ENCODE results near the gene TMEM273.

Gene TMEM273

DNA sequence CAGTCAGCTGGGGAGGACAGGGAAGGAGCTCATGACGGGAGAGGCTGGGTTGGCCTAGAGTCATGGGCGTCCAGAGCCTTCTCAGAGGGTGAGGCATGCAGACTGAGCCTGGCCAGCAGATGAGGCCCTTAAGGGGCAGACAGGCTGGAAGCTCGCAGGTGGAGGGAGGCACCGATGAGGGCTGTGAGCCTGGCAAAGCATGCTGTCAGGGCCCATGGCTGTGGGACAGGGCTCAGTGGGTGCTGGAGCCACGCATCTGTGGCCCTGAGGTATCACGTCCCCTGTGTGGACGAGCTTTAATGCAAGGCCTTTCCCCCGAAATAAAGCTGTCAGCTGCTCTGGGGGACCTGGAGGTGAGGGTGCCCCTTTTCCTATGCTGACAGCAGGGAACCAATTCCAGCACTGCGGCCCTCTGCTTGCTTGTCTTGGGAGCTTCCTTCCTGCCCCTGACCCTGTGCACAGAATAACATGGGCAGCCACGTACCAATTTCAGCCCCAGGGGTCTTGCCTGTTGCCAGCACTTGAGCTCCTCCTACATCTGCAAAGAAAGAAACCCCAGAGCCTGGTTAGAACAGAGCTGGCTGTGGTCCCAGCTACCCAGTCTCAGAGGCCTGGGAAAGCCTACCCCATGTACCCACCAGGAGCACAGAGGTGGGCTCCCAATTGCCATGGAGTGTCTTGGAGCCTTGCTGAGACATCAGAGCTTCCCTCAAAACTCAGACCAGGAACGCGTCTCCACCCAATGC is 20.6 kb downstream of the TMEM273 start:
- Histone ChIP-seq H3K9me3 (ENCODE audit: control insufficient read depth in 1 of 2, low read length in 2 of 2) (no peaks in the 10 kb centered on the region), H3K4me3 (ENCODE audit: low read depth in 1 of 2, low read length in 2 of 2) (no peak overlapping the region), H3K36me3 (ENCODE audit: control insufficient read depth in 1 of 2, insufficient read depth in 2 of 2, low read length in 2 of 2) (no peaks in the 10 kb centered on the region), H3K27ac (ENCODE audit: low read length) (no peak overlapping the region), H3K4me1 (ENCODE audit: control insufficient read depth in 1 of 2, insufficient read depth in 2 of 2, low read length in 2 of 2) (no peaks in the 10 kb centered on the region), H3K27me3 (ENCODE audit: low read depth, low read length) (no peaks in the 10 kb centered on the region)

DNA sequence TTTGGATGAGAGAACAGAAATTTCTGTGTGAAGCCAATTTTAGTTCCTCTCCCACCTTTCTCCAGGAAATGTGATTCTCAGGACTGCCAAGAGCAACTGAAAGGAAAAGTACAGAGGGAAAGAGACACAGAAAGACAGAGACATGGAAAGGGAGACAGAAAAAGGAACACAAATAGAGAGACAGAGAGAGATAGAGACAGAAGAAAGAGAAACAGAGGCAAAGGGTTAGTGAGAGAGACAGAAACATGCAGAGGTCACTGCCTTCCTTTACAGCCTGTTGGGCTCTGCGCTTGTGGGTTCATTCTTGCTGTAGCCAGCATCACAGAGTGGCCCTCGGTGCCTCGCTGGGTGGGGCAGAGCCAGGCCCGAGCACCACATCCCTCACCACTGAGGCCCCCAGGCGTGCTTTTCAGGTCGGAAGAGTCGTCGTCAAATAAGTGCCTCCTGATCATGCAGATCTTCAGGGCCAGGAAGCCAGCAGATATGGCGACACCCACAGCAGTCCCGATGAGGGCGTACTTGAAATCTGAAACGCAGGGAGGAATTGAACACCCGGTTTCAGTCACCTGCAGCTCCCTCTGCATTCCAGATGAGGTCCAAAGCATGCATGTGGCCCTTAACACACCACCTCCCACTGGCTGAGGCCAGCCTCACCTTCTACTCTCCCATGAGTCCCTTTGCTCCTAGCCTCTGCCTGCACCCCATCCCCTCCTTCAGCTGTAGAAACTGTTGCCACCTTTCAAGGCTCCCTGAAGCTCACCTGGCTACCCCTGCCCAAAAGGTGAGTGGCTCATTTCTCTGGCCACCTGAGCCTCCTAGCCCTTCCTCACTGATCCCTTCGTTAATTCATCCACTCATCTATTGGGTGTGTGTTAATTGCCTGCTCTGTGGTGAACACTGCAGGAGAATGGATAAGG is 21.4 kb downstream of the TMEM273 start:
- H3K36me3 ChIP-seq (ENCODE audit: control insufficient read depth in 1 of 2, insufficient read depth in 2 of 2, low read length in 2 of 2), result no peaks in the 10 kb centered on the region
- H3K27ac ChIP-seq (ENCODE audit: low read length), result no peak overlapping the region
- H3K9me3 ChIP-seq (ENCODE audit: control insufficient read depth in 1 of 2, low read length in 2 of 2), result no peaks in the 10 kb centered on the region
- no peaks in the 10 kb centered on the region for H3K4me1 ChIP-seq (ENCODE audit: control insufficient read depth in 1 of 2, insufficient read depth in 2 of 2, low read length in 2 of 2)
- no peak overlapping the region for H3K4me3 ChIP-seq (ENCODE audit: low read depth in 1 of 2, low read length in 2 of 2)
- no peaks in the 10 kb centered on the region for H3K27me3 ChIP-seq (ENCODE audit: low read depth, low read length)

DNA sequence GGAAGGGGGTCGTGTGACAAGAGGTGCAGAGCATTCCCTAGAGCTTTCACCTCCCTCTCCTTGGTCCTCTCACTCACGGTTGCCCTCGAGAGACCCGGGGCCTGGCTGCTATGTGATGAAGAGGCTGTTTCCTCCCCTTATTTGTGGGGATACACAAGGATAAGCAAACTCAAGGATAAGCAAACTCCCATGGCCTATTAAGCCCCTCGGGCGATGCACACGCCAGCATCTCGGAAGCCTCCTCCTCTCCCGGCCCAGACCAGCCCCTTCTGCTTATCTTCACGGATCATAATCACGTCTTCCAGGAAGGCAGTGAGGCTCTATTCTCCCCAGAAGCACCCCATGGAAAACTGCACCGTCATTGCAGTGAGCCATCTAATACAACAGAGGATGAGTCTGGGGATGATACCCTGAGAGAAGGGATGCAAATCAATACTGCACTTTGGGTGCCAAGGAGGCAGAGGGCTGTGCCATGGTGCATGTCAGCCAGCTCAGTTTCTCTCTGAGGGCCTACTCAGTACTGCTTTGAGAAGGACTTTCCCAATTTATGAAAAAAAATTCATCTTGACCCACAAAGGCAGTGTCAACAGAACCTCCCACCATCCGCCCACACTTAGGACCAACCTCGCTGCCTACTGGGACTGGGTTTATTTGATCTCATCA is 22.2 kb downstream of the TMEM273 start:
- Histone ChIP-seq H3K4me1 (ENCODE audit: control insufficient read depth in 1 of 2, insufficient read depth in 2 of 2, low read length in 2 of 2) (no peaks in the 10 kb centered on the region), H3K4me3 (ENCODE audit: low read depth in 1 of 2, low read length in 2 of 2) (no peak overlapping the region), H3K27ac (ENCODE audit: low read length) (no peak overlapping the region), H3K9me3 (ENCODE audit: control insufficient read depth in 1 of 2, low read length in 2 of 2) (no peaks in the 10 kb centered on the region), H3K27me3 (ENCODE audit: low read depth, low read length) (no peaks in the 10 kb centered on the region), H3K36me3 (ENCODE audit: control insufficient read depth in 1 of 2, insufficient read depth in 2 of 2, low read length in 2 of 2) (no peaks in the 10 kb centered on the region)

DNA sequence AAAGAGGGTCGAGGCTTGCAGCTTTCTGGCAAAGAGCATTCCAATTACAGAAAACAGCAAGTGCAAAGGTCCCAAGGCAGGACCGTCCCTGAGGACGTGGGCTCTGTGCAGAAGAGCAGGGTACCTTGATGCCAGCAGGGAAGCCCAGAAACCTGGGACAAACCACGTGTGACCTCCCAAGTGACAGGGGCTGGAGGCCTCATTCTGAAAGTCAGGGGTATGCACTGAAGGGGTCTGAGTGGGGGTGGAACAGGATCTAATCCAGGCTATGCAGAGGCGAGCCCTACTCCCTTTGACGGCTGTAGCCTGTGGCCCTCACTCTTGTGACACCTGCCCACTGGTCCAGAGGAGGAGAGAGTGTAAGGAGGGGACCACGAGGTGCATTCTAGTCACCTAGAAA is 22.9 kb downstream of the TMEM273 start:
- Histone ChIP-seq H3K36me3 (ENCODE audit: control insufficient read depth in 1 of 2, insufficient read depth in 2 of 2, low read length in 2 of 2) (no peaks in the 10 kb centered on the region), H3K4me1 (ENCODE audit: control insufficient read depth in 1 of 2, insufficient read depth in 2 of 2, low read length in 2 of 2) (no peaks in the 10 kb centered on the region), H3K4me3 (ENCODE audit: low read depth in 1 of 2, low read length in 2 of 2) (no peak overlapping the region), H3K9me3 (ENCODE audit: control insufficient read depth in 1 of 2, low read length in 2 of 2) (no peaks in the 10 kb centered on the region), H3K27ac (ENCODE audit: low read length) (no peak overlapping the region), H3K27me3 (ENCODE audit: low read depth, low read length) (no peaks in the 10 kb centered on the region)

DNA sequence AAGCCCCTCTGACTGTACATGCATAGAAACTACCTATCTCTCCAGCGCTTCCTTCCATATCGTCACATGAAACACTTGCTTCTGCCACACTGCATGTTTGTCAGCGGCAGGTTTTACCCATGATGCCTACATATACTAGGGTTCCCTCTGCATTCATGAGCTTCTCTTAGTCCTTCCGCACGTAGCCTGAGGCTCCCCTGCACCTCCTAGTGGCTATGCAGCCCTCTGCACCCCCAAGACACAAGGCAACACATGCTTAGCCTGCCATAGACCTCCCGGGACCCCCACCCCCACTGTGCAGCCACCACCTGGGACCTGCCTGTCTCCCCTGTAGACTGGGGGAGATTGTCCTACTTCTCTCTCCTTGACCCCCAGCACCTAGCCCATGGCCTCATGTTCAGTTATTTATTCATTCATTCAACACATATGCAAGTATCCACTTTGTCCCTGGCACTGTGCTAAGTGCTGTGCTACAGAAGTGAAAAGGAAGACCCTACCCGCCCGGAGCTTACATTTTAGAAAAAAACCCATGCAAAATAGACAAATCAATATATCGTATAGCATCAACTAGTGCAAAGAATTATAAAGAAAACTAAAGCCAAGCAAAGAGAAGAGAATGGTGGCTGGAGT is 23.5 kb downstream of the TMEM273 start:
- H3K4me3 ChIP-seq (ENCODE audit: low read depth in 1 of 2, low read length in 2 of 2), result no peak overlapping the region
- H3K9me3 ChIP-seq (ENCODE audit: control insufficient read depth in 1 of 2, low read length in 2 of 2), result no peaks in the 10 kb centered on the region
- H3K27me3 ChIP-seq (ENCODE audit: low read depth, low read length), result no peaks in the 10 kb centered on the region
- no peak overlapping the region for H3K27ac ChIP-seq (ENCODE audit: low read length)
- no peaks in the 10 kb centered on the region for H3K36me3 ChIP-seq (ENCODE audit: control insufficient read depth in 1 of 2, insufficient read depth in 2 of 2, low read length in 2 of 2)
- H3K4me1 ChIP-seq (ENCODE audit: control insufficient read depth in 1 of 2, insufficient read depth in 2 of 2, low read length in 2 of 2), result no peaks in the 10 kb centered on the region

DNA sequence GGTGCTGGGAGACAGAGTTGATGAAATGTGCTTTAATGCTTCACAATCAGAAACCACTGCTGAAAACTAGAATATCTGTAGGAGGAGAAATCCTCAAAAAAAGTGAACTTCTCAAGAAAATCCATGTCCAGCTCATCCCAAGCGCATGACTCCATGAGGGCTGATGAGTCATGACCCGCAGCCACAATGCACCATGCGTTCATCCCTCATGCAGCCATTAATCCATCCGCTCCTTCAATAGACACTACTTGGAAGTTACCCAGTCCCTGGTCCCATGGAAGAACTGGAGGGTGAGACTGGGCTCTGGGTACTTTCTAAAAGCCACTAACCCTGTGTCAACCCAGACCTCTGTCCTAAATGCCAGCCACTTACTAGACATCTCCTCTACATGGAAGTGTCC is 24.4 kb downstream of the TMEM273 start:
- Histone ChIP-seq H3K9me3 (ENCODE audit: control insufficient read depth in 1 of 2, low read length in 2 of 2) (no peaks in the 10 kb centered on the region), H3K36me3 (ENCODE audit: control insufficient read depth in 1 of 2, insufficient read depth in 2 of 2, low read length in 2 of 2) (no peaks in the 10 kb centered on the region), H3K27ac (ENCODE audit: low read length) (no peak overlapping the region), H3K27me3 (ENCODE audit: low read depth, low read length) (no peaks in the 10 kb centered on the region), H3K4me3 (ENCODE audit: low read depth in 1 of 2, low read length in 2 of 2) (no peak overlapping the region), H3K4me1 (ENCODE audit: control insufficient read depth in 1 of 2, insufficient read depth in 2 of 2, low read length in 2 of 2) (no peaks in the 10 kb centered on the region)

DNA sequence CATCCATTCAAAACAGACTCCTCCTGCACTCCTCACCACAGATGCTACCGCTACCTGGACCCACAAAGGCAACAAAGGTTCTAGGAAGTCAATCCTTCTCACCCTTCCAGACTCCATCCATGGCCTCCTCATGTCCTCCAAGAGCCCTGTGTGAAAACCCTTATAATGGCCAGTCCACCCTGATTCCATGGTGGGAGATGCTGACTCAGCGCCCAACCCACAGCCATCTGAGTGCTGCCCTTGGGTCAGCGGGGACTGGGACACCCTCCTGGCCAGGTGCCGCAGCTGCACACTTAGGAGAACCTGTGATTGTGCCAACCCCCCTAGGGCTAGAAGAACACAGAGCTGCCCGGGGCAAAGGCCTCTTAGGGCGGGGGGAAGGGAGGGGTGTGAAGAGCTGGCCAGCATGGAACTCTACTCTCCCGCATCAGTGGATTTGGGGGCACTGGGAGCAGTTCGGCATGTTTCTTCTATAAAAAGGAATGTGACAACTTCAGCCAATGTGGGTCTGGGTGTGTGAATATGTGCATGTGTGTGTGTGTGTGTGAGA is 25.4 kb downstream of the TMEM273 start:
- no peaks in the 10 kb centered on the region for H3K9me3 ChIP-seq (ENCODE audit: control insufficient read depth in 1 of 2, low read length in 2 of 2)
- no peaks in the 10 kb centered on the region for H3K27me3 ChIP-seq (ENCODE audit: low read depth, low read length)
- no peaks in the 10 kb centered on the region for H3K4me1 ChIP-seq (ENCODE audit: control insufficient read depth in 1 of 2, insufficient read depth in 2 of 2, low read length in 2 of 2)
- no peak overlapping the region for H3K4me3 ChIP-seq (ENCODE audit: low read depth in 1 of 2, low read length in 2 of 2)
- H3K27ac ChIP-seq (ENCODE audit: low read length), result no peak overlapping the region
- H3K36me3 ChIP-seq (ENCODE audit: control insufficient read depth in 1 of 2, insufficient read depth in 2 of 2, low read length in 2 of 2), result no peaks in the 10 kb centered on the region

DNA sequence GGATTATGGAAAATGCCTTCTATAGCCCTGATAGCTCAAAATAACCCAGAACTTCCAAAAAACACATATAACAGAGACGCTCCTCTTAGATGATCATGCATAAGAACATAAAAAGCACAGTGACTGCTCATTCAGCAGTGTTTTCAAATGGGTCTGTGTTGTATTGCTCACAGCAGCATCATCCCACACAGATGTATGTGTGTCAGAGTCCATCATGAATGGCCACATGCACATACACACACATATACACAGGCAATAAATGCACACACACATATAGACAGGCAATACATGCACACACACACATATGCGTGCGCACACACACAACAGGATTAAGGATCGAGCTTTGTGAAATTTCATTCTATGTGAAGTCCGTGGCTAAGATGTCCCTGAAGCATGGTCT is 26.1 kb downstream of the TMEM273 start:
- no peak overlapping the region for H3K27ac ChIP-seq (ENCODE audit: low read length)
- no peaks in the 10 kb centered on the region for H3K36me3 ChIP-seq (ENCODE audit: control insufficient read depth in 1 of 2, insufficient read depth in 2 of 2, low read length in 2 of 2)
- H3K27me3 ChIP-seq (ENCODE audit: low read depth, low read length), result no peaks in the 10 kb centered on the region
- H3K4me1 ChIP-seq (ENCODE audit: control insufficient read depth in 1 of 2, insufficient read depth in 2 of 2, low read length in 2 of 2), result no peaks in the 10 kb centered on the region
- H3K9me3 ChIP-seq (ENCODE audit: control insufficient read depth in 1 of 2, low read length in 2 of 2), result no peaks in the 10 kb centered on the region
- H3K4me3 ChIP-seq (ENCODE audit: low read depth in 1 of 2, low read length in 2 of 2), result no peak overlapping the region

DNA sequence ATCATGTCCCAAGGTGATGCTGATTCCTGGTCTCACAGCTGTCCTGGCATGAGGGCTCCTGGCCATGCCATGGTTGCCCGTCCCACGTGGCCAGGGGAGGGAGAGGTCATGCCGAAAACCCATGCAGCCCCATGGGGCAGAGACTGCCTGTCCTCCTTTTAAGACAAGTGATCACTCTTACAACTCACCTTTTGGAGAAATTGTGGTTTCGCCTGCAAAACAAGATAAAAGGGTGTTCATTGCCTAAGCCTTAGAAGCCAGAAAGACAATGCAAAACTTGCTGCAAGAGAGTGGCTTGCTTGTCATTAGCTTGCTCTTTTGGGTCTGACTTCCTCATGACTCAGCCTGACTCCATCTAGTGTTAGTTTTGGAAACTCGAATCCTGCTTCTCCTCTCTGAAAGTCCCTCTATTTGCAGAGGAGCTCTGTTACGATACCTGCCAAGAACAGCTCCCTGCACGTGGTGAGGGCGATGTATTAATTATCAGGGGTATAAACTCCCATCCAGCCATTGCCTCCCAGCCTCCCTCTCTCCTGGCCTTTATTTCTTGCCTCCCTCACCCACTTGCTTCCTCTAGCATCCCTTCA is 26.7 kb downstream of the TMEM273 start:
- Histone ChIP-seq H3K27ac (ENCODE audit: low read length) (no peak overlapping the region), H3K36me3 (ENCODE audit: control insufficient read depth in 1 of 2, insufficient read depth in 2 of 2, low read length in 2 of 2) (no peaks in the 10 kb centered on the region)

DNA sequence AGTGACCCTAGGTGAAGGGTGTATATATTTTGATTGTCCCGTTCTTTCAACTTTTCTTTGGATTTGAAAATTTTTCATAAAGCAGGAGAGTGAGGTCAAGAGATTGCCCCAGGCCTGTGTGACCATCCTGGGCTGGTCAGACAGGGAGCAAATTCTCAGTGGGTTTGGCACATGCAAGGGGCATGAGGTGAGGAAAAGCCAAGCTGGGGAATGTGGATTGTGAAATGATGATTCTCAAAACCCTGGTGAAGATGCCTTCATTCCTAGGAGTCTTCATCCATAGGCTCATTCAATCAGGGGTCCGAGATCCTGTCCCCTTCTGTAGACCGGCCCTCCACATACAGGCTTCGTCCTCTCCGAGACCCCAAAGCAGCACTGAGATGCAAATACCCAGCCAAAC is 27.4 kb downstream of the TMEM273 start:
- Histone ChIP-seq H3K36me3 (ENCODE audit: control insufficient read depth in 1 of 2, insufficient read depth in 2 of 2, low read length in 2 of 2) (no peaks in the 10 kb centered on the region), H3K9me3 (ENCODE audit: control insufficient read depth in 1 of 2, low read length in 2 of 2) (no peaks in the 10 kb centered on the region), H3K27me3 (ENCODE audit: low read depth, low read length) (no peaks in the 10 kb centered on the region), H3K27ac (ENCODE audit: low read length) (no peak overlapping the region), H3K4me1 (ENCODE audit: control insufficient read depth in 1 of 2, insufficient read depth in 2 of 2, low read length in 2 of 2) (no peaks in the 10 kb centered on the region), H3K4me3 (ENCODE audit: low read depth in 1 of 2, low read length in 2 of 2) (no peak overlapping the region)

More for the DNA sequence above, 26.7 kb downstream of the TMEM273 start:
- Histone ChIP-seq H3K9me3 (ENCODE audit: control insufficient read depth in 1 of 2, low read length in 2 of 2) (no peaks in the 10 kb centered on the region), H3K4me3 (ENCODE audit: low read depth in 1 of 2, low read length in 2 of 2) (no peak overlapping the region), H3K27me3 (ENCODE audit: low read depth, low read length) (no peaks in the 10 kb centered on the region), H3K4me1 (ENCODE audit: control insufficient read depth in 1 of 2, insufficient read depth in 2 of 2, low read length in 2 of 2) (no peaks in the 10 kb centered on the region)
